Adipocyte (in vitro differentiated cells): Measurements from ENCODE around the gene CDT1.

Source experiments
- DNase-seq: peaks from one replicate; pipeline ENCODE4 v3.0.0-alpha.2; 2015; ENCODE audit warnings: low read depth
- H3K27me3 ChIP-seq: replicated peaks from 2 replicates; pipeline ENCODE4 v1.7.0; 2013; ENCODE audit warnings: mild to moderate bottlenecking, low read length, moderate library complexity; ENCODE audit not compliant: control insufficient read depth, insufficient read depth
- H3K36me3 ChIP-seq: 2 replicates; pipeline ENCODE4 v1.7.0; 2013; ENCODE audit warnings: low read length, mild to moderate bottlenecking, moderate library complexity; ENCODE audit not compliant: control insufficient read depth, insufficient read depth, severe bottlenecking
- H3K4me1 ChIP-seq: 2 replicates; pipeline ENCODE4 v1.7.0; 2013; ENCODE audit warnings: mild to moderate bottlenecking, low read length, moderate library complexity; ENCODE audit not compliant: control insufficient read depth, insufficient read depth
- H3K4me3 ChIP-seq: 2 replicates; pipeline ENCODE4 v1.7.0; 2013; ENCODE audit warnings: mild to moderate bottlenecking, low read length, moderate library complexity
- H3K9ac ChIP-seq: 2 replicates; pipeline ENCODE4 v1.7.0; 2013; ENCODE audit warnings: mild to moderate bottlenecking, low read length, moderate library complexity
- H3K9me3 ChIP-seq: 2 replicates; pipeline ENCODE4 v1.7.0; 2013; ENCODE audit warnings: mild to moderate bottlenecking, low read length, moderate library complexity; ENCODE audit not compliant: control insufficient read depth

CDT1 gene

DNA sequence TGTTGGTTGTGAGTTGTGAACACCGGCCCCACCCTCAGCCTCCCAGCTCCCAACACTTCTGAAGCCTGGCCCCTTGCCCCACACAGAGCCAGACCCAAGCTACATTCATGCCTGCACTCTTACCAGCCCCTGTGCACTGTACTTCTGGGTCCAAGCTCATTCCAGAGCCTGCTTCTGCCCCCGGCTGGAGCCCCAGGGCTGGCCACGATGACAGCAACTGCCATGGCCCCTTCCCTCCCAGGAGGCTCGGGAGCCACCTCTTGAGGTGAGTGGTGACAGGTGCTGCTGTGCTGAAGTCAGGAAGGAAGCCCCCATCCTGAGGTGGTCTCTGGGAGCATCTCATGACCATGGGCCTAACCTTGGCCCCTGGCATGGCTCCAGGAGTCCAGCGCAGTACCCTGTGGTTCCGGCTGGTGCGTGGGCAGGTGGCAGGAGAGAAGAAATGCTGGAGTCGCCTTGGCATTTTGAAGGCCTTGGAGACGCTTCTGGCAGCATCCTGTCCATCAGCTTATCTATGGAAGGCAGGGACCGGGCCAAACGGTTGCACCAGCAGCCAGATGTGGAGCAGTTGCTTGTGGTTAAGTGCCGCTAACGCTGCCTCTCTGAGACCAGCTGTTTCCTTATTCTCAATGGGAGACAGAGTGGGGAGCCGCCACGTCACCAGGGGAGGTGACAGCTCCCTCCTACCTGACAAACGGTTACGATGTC, 3.9 kb upstream of the CDT1 start:
- H3K9me3 ChIP-seq = no peaks in the 10 kb centered on the region
- H3K36me3 ChIP-seq = no peaks in the 10 kb centered on the region
- H3K4me1 ChIP-seq = peaks cover 8% of the 10 kb centered on the region
- H3K4me3 ChIP-seq = no peak overlapping the region
- H3K27me3 ChIP-seq = no peaks in the 10 kb centered on the region
- H3K9ac ChIP-seq = no peak overlapping the region
- no peak for DNase-seq

DNA sequence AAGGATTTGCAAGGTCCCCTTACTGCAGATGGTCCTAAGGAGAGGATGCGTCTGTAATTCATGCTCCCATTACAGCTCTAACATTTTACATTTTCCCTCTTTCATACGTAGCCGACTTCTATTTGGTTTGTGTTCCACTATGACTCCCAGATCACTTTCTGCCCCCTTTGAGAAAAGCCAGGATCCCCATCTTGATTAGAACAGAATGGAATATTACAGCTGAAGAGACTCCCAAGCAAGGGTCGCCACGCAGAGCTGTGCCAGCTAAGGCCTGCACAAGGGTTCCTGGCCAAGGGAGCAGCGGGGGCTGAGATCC, 3.4 kb upstream of the CDT1 start:
- H3K36me3 ChIP-seq = no peaks in the 10 kb centered on the region
- H3K9me3 ChIP-seq = no peaks in the 10 kb centered on the region
- no peak overlapping the region for H3K9ac ChIP-seq
- H3K27me3 ChIP-seq = no peaks in the 10 kb centered on the region
- H3K4me1 ChIP-seq = peaks cover 8% of the 10 kb centered on the region
- H3K4me3 ChIP-seq = no peak overlapping the region
- no peak for DNase-seq

DNA sequence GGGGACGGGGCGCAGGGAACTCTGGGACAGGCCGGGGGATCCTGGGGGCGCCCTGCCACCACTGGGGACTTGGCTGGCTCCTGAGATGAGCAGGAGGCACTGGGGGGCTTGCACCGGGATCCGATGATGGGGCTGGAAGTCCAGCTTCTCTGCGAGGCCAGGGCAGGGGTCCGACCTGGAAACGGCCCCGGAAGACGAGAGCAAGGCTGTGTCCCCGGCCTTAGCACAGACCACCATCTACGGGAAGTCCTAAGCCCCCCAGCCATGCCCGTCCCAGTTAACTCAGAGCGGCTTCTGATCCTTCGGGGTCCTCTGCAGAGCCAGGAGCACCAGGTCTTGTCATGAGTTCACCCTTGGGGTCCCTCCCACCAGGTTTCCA, 573 bp downstream of the CDT1 start:
- peaks cover 13% of the 10 kb centered on the region for H3K36me3 ChIP-seq
- peaks cover 8% of the 10 kb centered on the region for H3K4me1 ChIP-seq
- DNase-seq = no peak
- H3K27me3 ChIP-seq = no peaks in the 10 kb centered on the region
- H3K9me3 ChIP-seq = no peaks in the 10 kb centered on the region
- H3K4me3 ChIP-seq = peak overlapping the region; percentile 63
- peak overlapping the region; percentile 64 for H3K9ac ChIP-seq

DNA sequence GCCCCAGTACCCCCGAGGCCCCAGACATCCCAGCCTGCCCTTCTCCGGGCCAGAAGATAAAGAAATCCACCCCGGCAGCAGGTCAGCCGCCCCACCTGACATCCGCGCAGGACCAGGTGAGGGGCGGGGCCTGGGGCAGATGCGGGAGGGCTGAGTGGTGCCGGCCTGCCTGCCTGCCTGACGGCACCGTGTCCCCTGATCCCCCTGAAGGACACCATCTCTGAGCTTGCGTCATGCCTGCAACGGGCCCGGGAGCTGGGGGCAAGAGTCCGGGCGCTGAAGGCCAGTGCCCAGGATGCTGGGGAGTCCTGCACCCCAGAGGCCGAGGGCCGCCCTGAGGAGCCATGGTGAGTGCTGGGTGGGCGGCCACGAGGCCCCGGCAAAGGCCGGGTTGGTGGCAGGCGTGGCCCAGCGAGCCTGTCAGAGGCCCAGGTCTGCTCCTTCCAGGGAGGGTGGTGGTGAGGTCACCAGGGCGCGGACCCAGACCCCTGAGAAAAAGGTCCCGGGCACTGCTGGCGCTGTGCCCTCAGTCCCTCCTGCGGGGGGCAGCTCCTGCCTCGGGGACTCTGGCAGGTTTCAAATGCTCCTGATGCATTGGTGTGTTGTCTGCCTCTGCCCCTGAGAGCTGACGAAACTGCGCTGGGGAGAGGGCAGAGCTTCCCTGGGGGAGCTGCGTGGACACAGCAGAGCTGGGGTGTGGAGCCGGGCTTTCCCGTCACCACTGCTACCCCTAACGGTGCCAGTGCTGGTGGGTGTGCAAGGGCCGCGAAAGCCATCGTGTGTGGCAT, 1.2 kb downstream of the CDT1 start:
- peak; percentile 27 for DNase-seq
- peaks cover 19% of the 10 kb centered on the region for H3K36me3 ChIP-seq
- peak overlapping the region; percentile 64 for H3K9ac ChIP-seq
- peak overlapping the region; percentile 63 for H3K4me3 ChIP-seq
- peaks cover 12% of the 10 kb centered on the region for H3K4me1 ChIP-seq
- H3K9me3 ChIP-seq = no peaks in the 10 kb centered on the region
- H3K27me3 ChIP-seq = no peaks in the 10 kb centered on the region

GRCh38 chr16:88805340-88805715, 1.7 kb downstream of the CDT1 start:
- no peaks in the 10 kb centered on the region for H3K9me3 ChIP-seq
- H3K27me3 ChIP-seq = no peaks in the 10 kb centered on the region
- peaks cover 18% of the 10 kb centered on the region for H3K4me1 ChIP-seq
- H3K9ac ChIP-seq = peak overlapping the region; percentile 64
- peaks cover 22% of the 10 kb centered on the region for H3K36me3 ChIP-seq
- no peak for DNase-seq
- H3K4me3 ChIP-seq = no peak overlapping the region

GRCh38 chr16:88805887-88806393, 2.4 kb downstream of the CDT1 start:
- no peak for DNase-seq
- Histone ChIP-seq H3K4me3 (no peak overlapping the region), H3K9ac (no peak overlapping the region), H3K9me3 (no peaks in the 10 kb centered on the region), H3K4me1 (peaks cover 24% of the 10 kb centered on the region), H3K36me3 (peaks cover 22% of the 10 kb centered on the region), H3K27me3 (no peaks in the 10 kb centered on the region)

DNA sequence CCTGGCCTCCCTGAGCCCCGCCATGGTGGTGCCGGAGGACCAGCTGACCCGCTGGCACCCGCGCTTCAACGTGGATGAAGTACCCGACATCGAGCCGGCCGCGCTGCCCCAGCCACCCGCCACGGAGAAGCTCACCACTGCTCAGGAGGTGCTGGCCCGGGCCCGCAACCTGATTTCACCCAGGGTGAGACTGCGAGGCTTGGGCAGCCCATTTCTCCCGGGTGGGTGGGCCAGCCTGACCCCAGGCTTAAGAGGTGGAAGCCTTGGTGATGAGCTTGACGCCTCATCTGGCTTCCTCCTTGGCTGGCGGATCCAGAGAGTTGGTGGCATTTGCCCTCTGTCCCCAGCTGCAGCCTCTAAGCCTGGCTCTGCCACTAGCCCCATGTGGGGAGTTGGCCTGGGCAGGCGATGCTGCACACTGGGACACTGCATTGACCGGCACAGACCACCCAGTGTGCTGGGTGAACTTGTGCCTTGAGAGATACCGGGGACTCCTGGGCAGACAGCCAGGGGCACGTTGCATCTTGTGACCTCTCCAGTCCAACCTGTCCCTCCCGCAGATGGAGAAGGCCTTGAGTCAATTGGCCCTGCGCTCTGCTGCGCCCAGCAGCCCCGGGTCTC, 3.0 kb downstream of the CDT1 start:
- DNase-seq = no peak
- no peak overlapping the region for H3K4me3 ChIP-seq
- peaks cover 25% of the 10 kb centered on the region for H3K4me1 ChIP-seq
- no peak overlapping the region for H3K9ac ChIP-seq
- no peaks in the 10 kb centered on the region for H3K9me3 ChIP-seq
- no peaks in the 10 kb centered on the region for H3K27me3 ChIP-seq
- peaks cover 22% of the 10 kb centered on the region for H3K36me3 ChIP-seq

- Histone ChIP-seq H3K27me3 (no peaks in the 10 kb centered on the region), H3K9ac (no peak overlapping the region)
Measured at GRCh38 chr16:88807142-88807625, 3.6 kb downstream of the CDT1 start.

DNA sequence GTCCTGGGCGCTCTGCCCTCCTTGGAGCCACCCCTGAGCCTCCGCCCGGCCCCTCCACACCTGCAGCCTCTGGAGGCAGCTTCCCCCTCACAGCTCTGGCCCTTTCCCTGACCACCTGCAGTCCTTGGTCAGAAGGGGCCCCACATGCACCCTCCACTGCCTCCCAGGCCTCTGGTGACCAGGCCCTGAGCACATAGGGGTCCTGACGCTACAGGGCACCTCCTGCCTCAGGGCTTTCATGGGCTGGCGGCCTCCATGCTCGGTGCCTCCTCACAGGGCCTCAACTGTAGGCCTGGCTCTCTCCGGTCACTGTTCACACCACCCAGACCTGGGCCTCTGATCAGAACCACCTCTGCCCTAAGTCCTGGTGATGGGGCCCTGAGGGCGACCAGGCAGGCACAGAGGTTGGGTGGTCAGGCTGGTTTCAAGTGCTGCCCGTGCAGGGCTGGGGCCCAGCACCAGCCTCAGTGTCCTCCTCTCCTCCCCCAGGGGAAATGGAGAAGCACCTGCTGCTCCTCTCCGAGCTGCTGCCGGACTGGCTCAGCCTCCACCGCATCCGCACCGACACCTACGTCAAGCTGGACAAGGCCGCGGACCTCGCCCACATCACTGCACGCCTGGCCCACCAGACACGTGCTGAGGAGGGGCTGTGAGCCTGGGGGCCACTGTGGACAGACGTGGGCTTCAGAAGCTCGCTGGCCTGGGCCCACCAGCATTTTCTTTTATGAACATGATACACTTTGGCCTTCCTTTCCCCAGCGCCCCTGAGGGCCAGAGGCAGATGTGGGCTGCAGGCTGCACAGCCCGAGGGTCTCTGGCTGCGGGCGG, 4.3 kb downstream of the CDT1 start:
- no peaks in the 10 kb centered on the region for H3K27me3 ChIP-seq
- peaks cover 22% of the 10 kb centered on the region for H3K36me3 ChIP-seq
- no peak overlapping the region for H3K9ac ChIP-seq
- no peaks in the 10 kb centered on the region for H3K9me3 ChIP-seq
- no peak overlapping the region for H3K4me3 ChIP-seq
- peaks cover 21% of the 10 kb centered on the region for H3K4me1 ChIP-seq
- no peak for DNase-seq

More at GRCh38 chr16:88807142-88807625, 3.6 kb downstream of the CDT1 start:
- Histone ChIP-seq H3K4me3 (no peak overlapping the region), H3K4me1 (peaks cover 23% of the 10 kb centered on the region), H3K9me3 (no peaks in the 10 kb centered on the region), H3K36me3 (peaks cover 22% of the 10 kb centered on the region)
- no peak for DNase-seq

DNA sequence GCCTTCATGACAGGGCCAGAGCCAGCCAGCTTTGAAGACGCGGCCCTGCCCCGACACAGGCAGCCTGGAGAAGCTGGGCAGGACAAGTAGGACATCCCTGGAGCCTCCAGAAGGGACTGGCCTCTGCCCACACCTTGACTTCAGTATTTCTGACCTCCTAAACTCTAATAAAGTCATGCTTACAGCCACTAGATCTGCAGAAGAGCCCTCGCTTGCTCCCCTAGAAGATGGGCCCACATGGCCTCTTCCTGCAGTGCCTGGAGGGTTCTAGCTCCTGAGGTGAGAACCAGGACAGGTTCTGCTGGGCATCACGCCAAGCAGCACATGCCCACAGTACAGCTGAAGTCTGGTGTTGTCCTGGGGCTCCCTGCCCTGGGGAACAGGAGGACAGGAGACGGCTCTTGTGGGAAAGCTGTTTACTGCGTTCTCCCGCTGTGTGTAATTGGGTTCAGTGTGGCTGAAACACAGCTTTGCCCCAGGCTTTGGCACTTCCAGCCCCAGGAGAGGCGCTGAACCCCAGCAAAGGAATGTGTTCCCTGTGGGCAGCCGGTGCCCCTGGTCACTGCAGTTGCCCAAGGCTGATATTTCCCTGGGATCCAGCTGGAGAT, 5.6 kb downstream of the CDT1 start:
- Histone ChIP-seq H3K27me3 (no peaks in the 10 kb centered on the region), H3K4me3 (no peak overlapping the region), H3K9me3 (no peaks in the 10 kb centered on the region), H3K36me3 (peaks cover 22% of the 10 kb centered on the region), H3K4me1 (peaks cover 19% of the 10 kb centered on the region), H3K9ac (peak overlapping the region; percentile 90)
- no peak for DNase-seq
